GM19351 (cell line): ENCODE data around the gene CLSTN2.

Source experiments
- ATAC-seq: cut with Tn5 transposase; IDR thresholded peaks from one replicate; pipeline ENCODE4 v1.9.1; 2021; ENCODE audit warnings: mild to moderate bottlenecking, moderate library complexity; ENCODE audit not compliant: unreplicated experiment

CLSTN2 gene

DNA sequence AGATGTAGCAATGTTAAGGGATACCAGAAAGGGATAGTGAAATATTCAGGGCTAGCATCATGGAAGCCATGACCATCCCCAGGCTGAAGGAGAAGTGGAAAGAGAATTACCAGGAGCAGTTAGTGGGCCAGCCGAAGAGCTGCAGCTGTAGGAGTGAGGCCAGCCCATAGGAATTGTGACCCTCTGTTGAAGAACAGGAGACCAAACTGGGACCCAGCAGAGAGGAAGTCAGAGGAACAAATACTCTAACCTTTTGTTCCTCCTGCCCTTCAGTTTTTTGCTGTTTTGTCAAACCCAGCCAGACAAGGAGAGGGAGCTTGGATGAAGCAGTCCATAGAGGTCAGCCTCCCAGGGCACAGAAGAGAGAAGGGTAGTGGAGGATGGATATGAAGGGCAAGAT, 115.4 kb downstream of the CLSTN2 start:
- no peak for ATAC-seq

DNA sequence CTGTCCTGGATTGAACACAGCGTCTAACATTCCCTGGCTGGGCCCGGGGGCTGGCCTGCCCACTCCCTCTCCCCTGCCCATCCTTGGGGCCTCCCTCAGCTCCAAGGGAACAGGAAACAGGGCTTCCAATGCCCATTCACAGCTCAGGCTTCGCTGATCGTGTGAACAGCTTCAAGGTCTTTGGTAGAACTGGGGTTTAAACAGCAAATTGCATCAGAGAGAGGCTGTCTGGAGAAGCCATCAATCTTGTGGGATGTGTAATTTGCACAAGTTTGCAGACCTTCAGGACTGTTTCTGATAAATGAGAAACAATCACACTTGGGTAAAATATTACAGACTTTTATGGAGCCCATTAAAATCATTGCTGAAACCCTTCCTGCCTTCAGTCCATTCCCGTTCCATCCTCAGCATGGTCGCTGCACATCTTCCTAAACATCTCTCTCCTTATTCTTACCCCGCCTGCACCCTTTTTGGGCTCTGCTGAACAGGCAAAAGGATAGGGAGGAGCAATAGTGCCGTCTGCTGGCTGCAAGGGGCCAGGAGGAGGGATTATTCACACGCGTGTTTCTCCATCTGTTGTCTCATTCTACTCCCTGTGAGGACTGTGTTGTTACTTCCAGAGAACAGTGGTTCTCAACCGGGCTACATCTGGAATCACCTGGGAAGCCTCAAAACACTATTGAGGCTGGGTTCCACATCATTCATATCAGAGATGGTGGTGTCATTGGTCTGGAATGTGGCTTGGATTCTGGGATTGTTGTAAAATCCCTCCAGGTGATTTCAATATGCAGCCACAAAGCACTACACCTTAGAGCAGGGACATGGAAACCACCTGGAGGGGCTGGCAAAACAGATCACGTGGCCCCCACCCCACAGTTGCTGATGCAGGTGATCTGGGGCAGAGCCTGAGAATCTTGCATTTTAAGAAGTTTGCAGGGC, 116.3 kb downstream of the CLSTN2 start:
- ATAC-seq: no peak

GRCh38 chr3:140052771-140053702, 118.1 kb downstream of the CLSTN2 start:
- no peak for ATAC-seq

GRCh38 chr3:140053794-140054193, 118.8 kb downstream of the CLSTN2 start:
- no peak for ATAC-seq

- ATAC-seq: no peak
Observed at GRCh38 chr3:140055092-140055791, 120.3 kb downstream of the CLSTN2 start.

GRCh38 chr3:140056047-140056446, 121.1 kb downstream of the CLSTN2 start:
- no peak for ATAC-seq

GRCh38 chr3:140061211-140061610, 126.2 kb downstream of the CLSTN2 start:
- ATAC-seq: no peak

DNA sequence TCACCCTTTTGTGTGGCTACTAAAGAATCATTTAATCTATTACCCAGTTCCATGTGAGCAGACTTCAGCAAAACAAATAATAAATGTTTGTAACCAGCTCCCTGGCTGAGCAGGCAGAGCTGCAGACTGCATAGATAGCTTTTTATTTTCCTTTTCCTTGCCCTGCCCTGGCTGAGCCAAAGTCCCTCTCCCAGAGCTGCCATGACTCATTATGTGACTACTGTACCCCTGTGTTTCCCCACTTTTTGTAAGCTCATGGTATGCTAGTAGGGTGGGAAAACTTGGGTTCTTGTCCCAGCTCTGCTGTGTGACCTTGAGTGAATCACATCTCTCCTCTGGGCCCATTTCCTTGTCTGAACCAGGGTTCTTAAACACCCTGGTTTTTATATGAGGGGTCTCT, 127.5 kb downstream of the CLSTN2 start:
- ATAC-seq: no peak

GRCh38 chr3:140067487-140067886, 132.5 kb downstream of the CLSTN2 start:
- ATAC-seq: no peak

GRCh38 chr3:140068494-140069017, 133.6 kb downstream of the CLSTN2 start:
- ATAC-seq: no peak

DNA sequence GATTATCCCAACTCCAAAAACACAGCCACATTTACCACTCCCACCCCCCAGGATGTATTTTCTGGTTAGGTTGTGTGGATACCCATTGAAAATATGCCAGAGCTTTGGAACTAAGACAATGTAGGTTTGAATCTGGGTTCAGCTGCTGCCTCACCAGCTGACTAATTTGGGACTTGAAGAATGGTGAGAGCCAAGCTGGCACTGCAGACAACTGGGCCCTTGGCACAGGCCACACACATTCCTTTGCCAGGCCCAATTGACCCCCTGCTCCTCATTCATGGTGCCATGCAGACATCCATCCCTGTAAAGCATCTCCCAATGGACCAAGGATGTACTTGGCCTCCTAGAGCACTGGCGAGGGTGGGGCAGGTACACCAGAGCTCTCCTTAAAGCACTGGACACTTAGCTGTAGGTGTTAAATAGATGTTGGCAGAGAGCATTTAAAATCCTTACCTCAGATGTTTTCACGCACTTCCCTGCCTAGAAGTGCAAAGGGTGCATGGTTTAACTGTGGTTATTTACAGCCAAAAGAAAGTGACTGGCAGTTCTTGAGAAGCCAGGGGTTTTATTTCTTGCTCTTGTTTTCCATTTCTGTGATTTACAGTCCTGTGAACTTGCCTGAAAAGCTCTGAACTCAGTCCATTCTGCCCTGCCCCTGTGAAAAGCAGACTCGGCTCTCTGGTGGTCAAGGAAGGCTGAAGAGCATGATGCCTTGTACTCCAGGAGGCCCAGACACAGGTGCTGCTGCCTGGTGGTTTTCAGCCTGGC, 138.5 kb downstream of the CLSTN2 start:
- ATAC-seq: no peak

DNA sequence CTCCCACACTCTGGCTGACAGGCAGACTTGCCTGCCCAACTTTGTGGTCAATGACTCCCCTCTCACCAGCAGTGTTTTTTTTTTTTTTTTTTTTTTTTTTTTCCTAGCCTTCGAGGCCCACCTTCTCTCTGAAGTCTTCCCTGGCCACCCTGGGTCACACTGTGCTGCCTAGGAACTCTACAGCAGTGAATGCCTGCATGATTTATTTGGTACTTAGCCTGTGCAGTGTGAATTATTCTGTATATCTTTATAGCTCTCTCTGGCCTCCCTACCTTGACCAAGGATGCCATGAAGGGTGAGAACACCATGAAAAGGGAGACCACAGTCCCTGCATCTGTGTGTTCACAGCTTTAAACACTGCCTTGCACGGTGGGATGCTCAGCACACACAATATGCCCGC, 141.6 kb downstream of the CLSTN2 start:
- ATAC-seq: no peak

DNA sequence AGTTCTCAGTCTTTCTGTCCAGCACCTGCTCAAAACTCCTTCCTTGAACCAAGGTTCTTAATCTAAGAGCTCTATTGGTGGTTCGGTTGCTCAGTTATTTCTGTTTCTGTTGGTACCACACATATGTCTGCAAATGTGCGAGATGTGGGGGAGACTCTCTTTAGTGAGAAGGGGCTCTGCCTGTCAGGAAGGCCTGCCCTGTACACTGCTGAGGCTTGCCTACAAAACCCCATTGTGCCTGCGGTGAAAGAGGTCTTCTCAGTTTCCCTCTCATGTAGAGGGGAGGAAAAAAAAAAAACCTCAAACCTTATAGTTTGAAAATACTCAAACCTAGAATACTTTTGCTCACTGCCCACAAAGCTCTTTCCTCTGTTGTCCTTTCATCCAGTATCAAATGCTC, 142.4 kb downstream of the CLSTN2 start:
- ATAC-seq: no peak

GRCh38 chr3:140078343-140078742, 143.4 kb downstream of the CLSTN2 start:
- no peak for ATAC-seq

- ATAC-seq: no peak
Observed at GRCh38 chr3:140078940-140079339, 144.0 kb downstream of the CLSTN2 start.

DNA sequence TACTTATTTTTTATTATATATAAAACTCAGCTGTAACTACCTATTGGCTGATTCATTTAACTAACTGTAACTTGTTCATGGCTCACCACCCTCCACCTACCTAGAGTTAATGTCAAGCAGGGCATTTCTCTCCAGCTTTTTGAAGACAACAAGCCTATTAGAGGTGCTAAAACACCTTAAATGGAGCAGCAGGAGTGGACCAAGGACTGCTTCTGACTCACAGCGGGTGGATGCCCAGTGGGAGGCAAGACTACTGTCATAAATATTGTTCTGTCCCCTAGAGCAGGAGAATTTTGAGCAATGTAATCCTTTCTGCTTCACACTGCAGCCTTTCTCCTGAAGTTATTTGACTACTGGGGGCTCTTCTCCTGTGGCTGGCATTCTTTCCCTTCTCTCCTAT, 146.9 kb downstream of the CLSTN2 start:
- ATAC-seq: no peak

GRCh38 chr3:140085001-140085400, 150.0 kb downstream of the CLSTN2 start:
- no peak for ATAC-seq

DNA sequence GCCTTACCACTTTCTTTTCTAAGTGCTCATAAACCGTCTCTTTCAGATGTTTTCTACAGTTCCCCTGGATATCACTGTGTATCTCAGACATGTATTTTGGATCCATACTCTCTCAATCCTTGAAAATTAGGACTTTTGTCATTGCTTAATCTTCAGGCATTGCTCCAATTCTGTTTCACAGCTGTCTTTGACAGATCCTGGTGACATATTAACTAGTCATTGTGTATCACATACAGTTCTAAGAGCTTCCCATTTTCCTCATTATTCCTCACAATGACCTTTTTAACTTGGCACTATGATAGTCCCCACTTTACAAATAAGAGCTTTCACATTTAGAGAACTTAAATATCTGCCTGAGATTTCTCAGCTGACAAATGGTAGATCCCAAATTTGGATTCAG, 151.7 kb downstream of the CLSTN2 start:
- no peak for ATAC-seq

- ATAC-seq: no peak
Observed at GRCh38 chr3:140088058-140088457, 153.1 kb downstream of the CLSTN2 start.

DNA sequence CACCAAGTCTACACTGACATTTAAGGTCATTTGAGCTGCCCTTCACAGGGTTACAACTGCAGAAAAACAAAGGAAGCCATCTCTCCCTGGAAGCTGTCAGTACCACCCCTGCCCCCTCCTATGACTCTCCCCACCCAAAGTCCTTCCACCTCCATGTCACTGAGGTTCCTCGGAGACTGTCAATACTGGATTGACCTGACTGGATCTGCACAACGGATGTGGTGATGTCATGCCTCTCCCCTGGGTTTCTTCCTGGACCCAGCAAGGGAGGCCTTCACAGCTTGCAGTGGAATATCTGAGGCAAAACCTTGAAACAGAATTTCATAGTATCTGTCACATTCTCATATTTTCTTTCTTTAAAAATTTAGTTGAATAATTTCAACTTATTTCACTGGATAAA, 153.5 kb downstream of the CLSTN2 start:
- no peak for ATAC-seq
